Mesenchymal stem cell (in vitro differentiated cells and primary cell): Measurements from ENCODE around the gene CMTR1.
A peak's percentile ranks its signal among the peaks of the same experiment; 100 is the strongest.

Experiments used
- DNase-seq: peaks from one replicate; pipeline ENCODE4 v3.0.0-alpha.2; 2013
- H2AFZ ChIP-seq: one replicate; pipeline ENCODE4 v1.6.1; 2013; ENCODE audit warnings: low read depth, mild to moderate bottlenecking, control low read depth, inconsistent platforms, low read length, moderate library complexity
- H2AK5ac ChIP-seq: 2 replicates; pipeline ENCODE4 v1.6.1; 2013; ENCODE audit warnings: low read length, moderate library complexity, mild to moderate bottlenecking, inconsistent platforms; ENCODE audit not compliant: severe bottlenecking
- H2BK120ac ChIP-seq: one replicate; pipeline ENCODE4 v1.6.1; 2013; ENCODE audit warnings: low read depth, mild to moderate bottlenecking, inconsistent platforms, low read length, moderate library complexity
- H2BK12ac ChIP-seq, 2 experiments: one replicate each; pipeline ENCODE4 v1.6.1; 2013; ENCODE audit warnings: inconsistent platforms in 2 of 2, low read length in 2 of 2, mild to moderate bottlenecking in 2 of 2, moderate library complexity in 2 of 2, control low read depth in 1 of 2
- H2BK15ac ChIP-seq: one replicate; pipeline ENCODE4 v1.6.1; 2013; ENCODE audit warnings: mild to moderate bottlenecking, low read depth, inconsistent platforms; ENCODE audit not compliant: poor library complexity, severe bottlenecking
- H2BK5ac ChIP-seq: 2 replicates; pipeline ENCODE4 v1.6.1; 2013; ENCODE audit warnings: low read depth, mild to moderate bottlenecking, low read length, control low read depth, inconsistent platforms; ENCODE audit not compliant: poor library complexity, severe bottlenecking
- H3K14ac ChIP-seq, 2 experiments: one replicate each; pipeline ENCODE4 v1.6.1; 2013; ENCODE audit warnings: inconsistent platforms in 2 of 2, low read length in 2 of 2, control low read depth in 1 of 2, mild to moderate bottlenecking in 1 of 2, moderate library complexity in 1 of 2
- H3K18ac ChIP-seq, 2 experiments: one replicate each; pipeline ENCODE4 v1.6.1; 2013; ENCODE audit warnings: inconsistent platforms in 2 of 2, low read length in 2 of 2, control low read depth in 1 of 2, low read depth in 1 of 2, mild to moderate bottlenecking in 1 of 2
- H3K23ac ChIP-seq, 2 experiments: one replicate each; pipeline ENCODE4 v1.6.1; 2013; ENCODE audit warnings: inconsistent platforms in 2 of 2, low read length in 2 of 2, mild to moderate bottlenecking in 2 of 2, moderate library complexity in 2 of 2, control low read depth in 1 of 2
- H3K27ac ChIP-seq: 2 replicates; pipeline ENCODE4 v1.5.1; 2013; ENCODE audit warnings: mild to moderate bottlenecking, moderate library complexity, low read length, control low read depth, inconsistent platforms; ENCODE audit not compliant: poor library complexity, severe bottlenecking
- H3K27me3 ChIP-seq, 2 experiments: 2 replicates each; pipeline versions ENCODE4 v1.6.1 to v1.7.0; 2013; ENCODE audit warnings: low read length in 2 of 2, mild to moderate bottlenecking in 2 of 2, moderate library complexity in 2 of 2, control low read depth in 1 of 2, inconsistent platforms in 1 of 2; ENCODE audit not compliant: control insufficient read depth in 1 of 2, insufficient read depth in 1 of 2
- H3K36me3 ChIP-seq, 2 experiments: 2 replicates each; pipeline versions ENCODE4 v1.6.1 to v1.7.0; 2013; ENCODE audit warnings: low read length in 2 of 2, control low read depth in 1 of 2, inconsistent platforms in 1 of 2, low read depth in 1 of 2, mild to moderate bottlenecking in 1 of 2; ENCODE audit not compliant: insufficient read depth in 2 of 2, control insufficient read depth in 1 of 2
- H3K4ac ChIP-seq, 2 experiments: one replicate each; pipeline ENCODE4 v1.6.1; 2013; ENCODE audit warnings: inconsistent platforms in 2 of 2, low read length in 2 of 2, mild to moderate bottlenecking in 2 of 2, moderate library complexity in 2 of 2, control low read depth in 1 of 2, low read depth in 1 of 2
- H3K4me1 ChIP-seq: 2 replicates; pipeline ENCODE4 v1.6.1; 2013; ENCODE audit warnings: low read depth, low read length, control low read depth; ENCODE audit not compliant: control insufficient read depth, insufficient read depth
- H3K4me2 ChIP-seq: 2 replicates; pipeline ENCODE4 v1.6.1; 2013; ENCODE audit warnings: low read length, mild to moderate bottlenecking, inconsistent platforms; ENCODE audit not compliant: poor library complexity, severe bottlenecking
- H3K4me3 ChIP-seq, 2 experiments: 2 replicates each; pipeline versions ENCODE4 v1.5.1 to v1.7.0; 2013; ENCODE audit warnings: low read length in 2 of 2, mild to moderate bottlenecking in 2 of 2, control low read depth in 1 of 2, low read depth in 1 of 2; ENCODE audit not compliant: insufficient read depth in 1 of 2
- H3K79me1 ChIP-seq: replicated peaks from 2 replicates; pipeline ENCODE4 v1.6.1; 2013; ENCODE audit warnings: mild to moderate bottlenecking, control low read depth, low read length, inconsistent platforms; ENCODE audit not compliant: poor library complexity, severe bottlenecking
- H3K9ac ChIP-seq: 2 replicates; pipeline ENCODE4 v1.7.0; 2013; ENCODE audit warnings: mild to moderate bottlenecking, low read length, moderate library complexity
- H3K9me3 ChIP-seq: 2 replicates; pipeline ENCODE4 v1.7.0; 2013; ENCODE audit warnings: mild to moderate bottlenecking, low read length; ENCODE audit not compliant: control insufficient read depth
- H4K8ac ChIP-seq: one replicate; pipeline ENCODE4 v1.6.1; 2013; ENCODE audit warnings: inconsistent platforms, mild to moderate bottlenecking, low read length, moderate library complexity
- H4K91ac ChIP-seq: one replicate; pipeline ENCODE4 v1.6.1; 2013; ENCODE audit warnings: mild to moderate bottlenecking, low read length, inconsistent platforms
- WGBS: methylation state at CpG from one replicate; pipeline ENCODE4 v1.1.7; 2013; ENCODE audit warnings: mixed read lengths; 5-methylcytosine and 5-hydroxymethylcytosine counted together

The CMTR1 gene

DNA sequence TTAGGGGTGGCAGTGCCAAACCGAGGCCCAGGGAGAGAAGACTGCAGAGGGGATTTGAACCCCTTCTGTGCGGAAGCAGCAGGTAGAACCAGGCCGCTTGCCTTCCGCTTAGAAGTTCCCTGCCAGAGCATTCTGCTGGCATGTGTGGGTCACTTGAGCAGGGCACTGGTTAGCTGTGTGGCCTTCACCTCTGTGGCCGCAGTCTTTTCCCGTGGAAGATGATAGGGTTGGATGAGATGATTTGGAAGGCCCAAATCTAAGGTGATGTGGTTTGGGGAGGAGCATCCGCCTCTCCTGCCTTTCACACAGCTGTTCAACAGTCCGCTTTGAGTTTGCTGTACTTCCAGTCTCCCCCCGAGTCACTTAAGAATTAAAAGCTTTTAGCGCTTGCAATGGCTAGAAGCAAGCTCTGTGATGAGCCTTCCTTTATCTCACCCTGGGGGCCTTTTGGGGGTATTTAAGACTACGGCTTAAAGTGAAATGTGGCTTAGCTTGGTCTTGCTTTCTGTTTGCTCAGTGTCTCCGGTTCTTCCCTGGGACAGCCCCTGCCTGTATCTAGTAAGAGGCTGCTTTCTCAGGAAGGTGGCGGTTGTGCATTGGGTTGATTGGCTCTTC, 743 bp downstream of the CMTR1 start:
- Histone ChIP-seq H3K4me2 (peak overlapping the region; percentile 98), H3K4me3 (peak overlapping the region; percentile 91 to 93), H3K9me3 (no peaks in the 10 kb centered on the region), H2BK12ac (peak overlapping the region in 1 of 2 experiments; percentile 34), H3K36me3 (peaks cover 6 to 25% of the 10 kb centered on the region in 2 experiments), H4K8ac (peak overlapping the region; percentile 97), H2BK15ac (no peak overlapping the region), H2AK5ac (peak overlapping the region; percentile 32), H3K27ac (peak overlapping the region; percentile 31), H3K18ac (peak overlapping the region in 1 of 2 experiments; percentile 52), H2BK120ac (no peak overlapping the region), H3K79me1 (peaks cover 32% of the 10 kb centered on the region), H3K27me3 (no peaks in the 10 kb centered on the region), H3K9ac (peak overlapping the region; percentile 97), H2AFZ (peak overlapping the region; percentile 68), H3K4me1 (peaks cover 9% of the 10 kb centered on the region), H3K23ac (peak overlapping the region in 1 of 2 experiments; percentile 68), H4K91ac (no peak overlapping the region), H3K4ac (peak overlapping the region; percentile 2 to 75), H2BK5ac (no peak overlapping the region), H3K14ac (no peak overlapping the region)
- peak; percentile 34 for DNase-seq
- WGBS = 45% methylated on average over 13 of the region's 13 CpGs

DNA sequence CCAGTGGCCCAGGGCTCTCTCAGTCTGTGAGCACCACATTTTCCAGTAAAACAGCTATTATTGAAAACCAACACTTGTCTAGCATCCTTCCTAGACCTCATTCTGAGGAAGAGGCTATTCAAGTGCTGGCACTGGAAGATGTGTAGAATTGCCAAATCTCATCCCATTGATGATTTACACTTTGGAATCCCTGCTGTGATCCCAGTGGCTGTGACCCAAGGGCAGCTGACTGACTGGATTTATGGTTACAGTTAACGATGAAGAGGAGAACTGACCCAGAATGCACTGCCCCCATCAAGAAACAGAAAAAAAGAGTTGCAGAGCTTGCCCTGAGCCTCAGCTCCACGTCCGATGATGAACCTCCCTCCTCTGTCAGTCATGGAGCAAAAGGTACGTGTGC, 2.4 kb downstream of the CMTR1 start:
- no peak overlapping the region for H3K27ac ChIP-seq
- no peak overlapping the region for H3K4ac ChIP-seq
- H2BK15ac ChIP-seq = no peak overlapping the region
- no peak overlapping the region for H4K91ac ChIP-seq
- H3K14ac ChIP-seq = no peak overlapping the region
- no peak overlapping the region for H3K23ac ChIP-seq
- H2BK12ac ChIP-seq = no peak overlapping the region
- H3K36me3 ChIP-seq = peaks cover 6 to 41% of the 10 kb centered on the region in 2 experiments
- peak overlapping the region; percentile 46 for H3K9ac ChIP-seq
- H3K4me1 ChIP-seq = peaks cover 9% of the 10 kb centered on the region
- no peak overlapping the region for H2BK5ac ChIP-seq
- peaks cover 38% of the 10 kb centered on the region for H3K79me1 ChIP-seq
- H2AFZ ChIP-seq = no peak overlapping the region
- peak overlapping the region in 1 of 2 experiments; percentile 4 for H3K4me3 ChIP-seq
- no peak overlapping the region for H2AK5ac ChIP-seq
- H3K27me3 ChIP-seq = no peaks in the 10 kb centered on the region
- H3K18ac ChIP-seq = no peak overlapping the region
- no peak overlapping the region for H2BK120ac ChIP-seq
- no peaks in the 10 kb centered on the region for H3K9me3 ChIP-seq
- 88% methylated on average over 4 of the region's 4 CpGs for WGBS
- no peak for DNase-seq
- H3K4me2 ChIP-seq = no peak overlapping the region
- H4K8ac ChIP-seq = no peak overlapping the region

GRCh38 chr6:37435816-37436215, 2.8 kb downstream of the CMTR1 start:
- Histone ChIP-seq H3K4me3 (peak overlapping the region in 1 of 2 experiments; percentile 4), H2AK5ac (no peak overlapping the region), H3K27ac (no peak overlapping the region), H3K79me1 (peaks cover 38% of the 10 kb centered on the region), H3K36me3 (peaks cover 6 to 46% of the 10 kb centered on the region in 2 experiments), H3K4me2 (no peak overlapping the region), H3K18ac (no peak overlapping the region), H3K14ac (no peak overlapping the region), H3K9ac (peak overlapping the region; percentile 46), H3K9me3 (no peaks in the 10 kb centered on the region), H3K4me1 (peaks cover 9% of the 10 kb centered on the region), H3K4ac (no peak overlapping the region), H4K91ac (no peak overlapping the region), H2BK12ac (no peak overlapping the region), H2BK5ac (no peak overlapping the region), H2BK120ac (no peak overlapping the region), H3K27me3 (no peaks in the 10 kb centered on the region), H2AFZ (no peak overlapping the region), H2BK15ac (no peak overlapping the region), H4K8ac (no peak overlapping the region), H3K23ac (no peak overlapping the region)
- 94% methylated on average over 5 of the region's 5 CpGs for WGBS
- DNase-seq = no peak

DNA sequence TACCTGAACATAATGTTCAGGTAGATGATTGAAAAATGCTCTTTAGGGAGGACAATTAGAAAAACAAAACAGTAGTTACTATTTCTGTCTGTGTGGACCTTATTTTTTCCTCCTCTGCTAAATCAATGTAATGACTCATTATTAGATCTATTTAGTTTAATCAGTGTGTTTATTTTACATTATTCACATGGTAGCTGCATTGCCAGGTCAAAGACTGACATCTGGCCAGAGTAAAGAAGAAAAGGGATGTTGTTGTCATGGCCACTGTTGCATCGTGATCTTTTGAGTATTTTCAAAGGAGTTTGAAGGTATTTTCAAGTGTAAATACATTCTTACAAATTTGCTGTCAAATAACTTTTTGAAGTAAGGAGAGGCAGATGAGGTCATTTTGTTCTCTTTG, 5.9 kb downstream of the CMTR1 start:
- Histone ChIP-seq H2BK15ac (no peak overlapping the region), H4K8ac (no peak overlapping the region), H3K9me3 (no peaks in the 10 kb centered on the region), H3K4me1 (peaks cover 3% of the 10 kb centered on the region), H2AK5ac (no peak overlapping the region), H3K27me3 (no peaks in the 10 kb centered on the region), H3K18ac (no peak overlapping the region), H2BK120ac (no peak overlapping the region), H3K4ac (no peak overlapping the region), H3K14ac (no peak overlapping the region), H3K9ac (no peak overlapping the region), H2BK12ac (no peak overlapping the region), H2AFZ (no peak overlapping the region), H4K91ac (no peak overlapping the region), H3K36me3 (peaks cover 7 to 60% of the 10 kb centered on the region in 2 experiments), H3K27ac (no peak overlapping the region), H2BK5ac (no peak overlapping the region), H3K4me2 (no peak overlapping the region), H3K4me3 (no peak overlapping the region), H3K79me1 (peaks cover 40% of the 10 kb centered on the region), H3K23ac (no peak overlapping the region)
- no peak for DNase-seq
- WGBS = 100% methylated on average over 1 of the region's 1 CpG
